ENCODE data around the gene TNS3.

The TNS3 gene

GRCh38 chr7:47255441-47255840 is 326.5 kb downstream of the TNS3 start:
- TF ChIP-seq CTCF (conservative IDR thresholded peaks at IDR 0.05; ENCODE audit: low read depth, low read length), result no peak
- Histone ChIP-seq H3K36me3 (ENCODE audit: insufficient read depth) (no peaks in the 10 kb centered on the region), H3K9ac (no peak overlapping the region), H3K4me1 (ENCODE audit: low read depth, poor library complexity, severe bottlenecking) (peaks cover 4% of the 10 kb centered on the region), H3K79me2 (ENCODE audit: insufficient read depth, low read depth) (no peaks in the 10 kb centered on the region), H3K27me3 (ENCODE audit: insufficient read depth, low read depth) (no peaks in the 10 kb centered on the region), H2AFZ (ENCODE audit: low read depth) (no peak overlapping the region), H3K4me2 (no peak overlapping the region), H3K4me3 (IDR thresholded peaks at IDR 0.05; ENCODE audit: insufficient read depth, low read depth, low read length) (no peak overlapping the region), H3K27ac (no peak overlapping the region), H4K20me1 (ENCODE audit: insufficient read depth) (no peaks in the 10 kb centered on the region)

DNA sequence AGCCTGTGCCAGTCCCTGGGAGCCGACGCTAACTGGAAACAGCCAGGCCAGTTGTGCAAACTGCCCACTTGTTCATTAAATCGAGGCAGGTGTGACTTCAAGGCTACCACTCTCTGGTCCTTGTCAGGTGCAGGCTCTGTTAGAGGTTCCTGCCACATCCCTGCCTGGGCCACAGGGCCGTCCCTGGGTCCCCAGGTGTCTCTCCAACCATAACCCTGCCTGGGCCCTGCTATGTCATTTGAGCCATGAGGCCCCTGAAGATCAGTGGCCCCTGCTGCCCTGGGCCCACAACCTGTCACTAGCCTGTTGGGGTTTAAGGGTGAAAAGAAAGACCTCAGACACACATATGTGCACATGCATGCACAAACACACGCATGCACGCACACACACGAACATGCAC is 326.9 kb downstream of the TNS3 start:
- H2AFZ ChIP-seq (ENCODE audit: low read depth), result peak overlapping the region; percentile 85; the same call in 1 of the 2 replicates
- H3K79me2 ChIP-seq (ENCODE audit: insufficient read depth, low read depth), result no peaks in the 10 kb centered on the region
- H3K4me1 ChIP-seq (ENCODE audit: low read depth, poor library complexity, severe bottlenecking), result peaks cover 4% of the 10 kb centered on the region
- H3K9ac ChIP-seq, result no peak overlapping the region
- no peak overlapping the region for H3K27ac ChIP-seq
- no peak for TF ChIP-seq CTCF (conservative IDR thresholded peaks at IDR 0.05; ENCODE audit: low read depth, low read length)
- no peak overlapping the region for H3K4me3 ChIP-seq (IDR thresholded peaks at IDR 0.05; ENCODE audit: insufficient read depth, low read depth, low read length)
- H3K27me3 ChIP-seq (ENCODE audit: insufficient read depth, low read depth), result no peaks in the 10 kb centered on the region
- no peaks in the 10 kb centered on the region for H3K36me3 ChIP-seq (ENCODE audit: insufficient read depth)
- no peaks in the 10 kb centered on the region for H4K20me1 ChIP-seq (ENCODE audit: insufficient read depth)
- H3K4me2 ChIP-seq, result peak overlapping the region; percentile 47; the same call in 1 of the 2 replicates

GRCh38 chr7:47254081-47254977 is 327.6 kb downstream of the TNS3 start:
- Histone ChIP-seq H3K4me2 (peak overlapping the region; percentile 47; the same call in 1 of the 2 replicates), H2AFZ (ENCODE audit: low read depth) (peak overlapping the region; percentile 85), H3K4me3 (IDR thresholded peaks at IDR 0.05; ENCODE audit: insufficient read depth, low read depth, low read length) (no peak overlapping the region), H3K27ac (no peak overlapping the region), H3K36me3 (ENCODE audit: insufficient read depth) (no peaks in the 10 kb centered on the region), H3K27me3 (ENCODE audit: insufficient read depth, low read depth) (no peaks in the 10 kb centered on the region), H3K9ac (peak overlapping the region; percentile 40), H3K4me1 (ENCODE audit: low read depth, poor library complexity, severe bottlenecking) (peaks cover 4% of the 10 kb centered on the region), H4K20me1 (ENCODE audit: insufficient read depth) (no peaks in the 10 kb centered on the region), H3K79me2 (ENCODE audit: insufficient read depth, low read depth) (no peaks in the 10 kb centered on the region)
- TF ChIP-seq CTCF (conservative IDR thresholded peaks at IDR 0.05; ENCODE audit: low read depth, low read length), result peak; percentile 86

DNA sequence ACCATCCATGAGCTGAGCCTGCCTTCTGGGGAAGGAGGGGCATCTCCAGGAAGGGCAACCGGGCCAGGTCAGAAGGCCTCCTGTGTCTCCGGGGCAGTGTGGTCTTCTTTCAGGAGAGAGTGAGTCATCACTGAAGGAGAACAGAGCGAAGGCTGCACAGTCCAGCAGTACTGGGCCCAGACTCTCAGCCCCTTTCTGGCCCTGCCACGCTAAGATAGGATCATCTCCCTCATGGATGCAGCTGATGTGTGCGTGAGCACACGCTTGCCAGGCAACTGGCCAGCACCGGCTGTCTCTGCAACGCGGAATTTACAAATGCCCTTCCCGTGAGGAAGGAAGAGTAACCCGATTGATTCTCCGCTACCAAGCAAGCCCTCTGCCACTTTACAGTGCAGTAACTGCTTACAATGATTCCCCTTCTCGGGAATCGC is 328.2 kb downstream of the TNS3 start:
- H3K9ac ChIP-seq, result peak overlapping the region; percentile 40; the same call in 1 of the 2 replicates
- H3K36me3 ChIP-seq (ENCODE audit: insufficient read depth), result no peaks in the 10 kb centered on the region
- H4K20me1 ChIP-seq (ENCODE audit: insufficient read depth), result no peaks in the 10 kb centered on the region
- H2AFZ ChIP-seq (ENCODE audit: low read depth), result peak overlapping the region; percentile 85
- no peaks in the 10 kb centered on the region for H3K79me2 ChIP-seq (ENCODE audit: insufficient read depth, low read depth)
- TF ChIP-seq CTCF (conservative IDR thresholded peaks at IDR 0.05; ENCODE audit: low read depth, low read length), result no peak
- H3K4me2 ChIP-seq, result peak overlapping the region; percentile 47; the same call in 1 of the 2 replicates
- H3K4me1 ChIP-seq (ENCODE audit: low read depth, poor library complexity, severe bottlenecking), result peaks cover 4% of the 10 kb centered on the region
- no peak overlapping the region for H3K4me3 ChIP-seq (IDR thresholded peaks at IDR 0.05; ENCODE audit: insufficient read depth, low read depth, low read length)
- H3K27ac ChIP-seq, result no peak overlapping the region
- no peaks in the 10 kb centered on the region for H3K27me3 ChIP-seq (ENCODE audit: insufficient read depth, low read depth)

Data from KMS-11 (cell line).